Aorta (tissue), 4 donors: ENCODE results near the gene OCIAD2. TPM values are rescaled to one million over a fixed set of nuclear protein-coding genes. Genes with fewer than 3 reads are reported as not detected.

Source experiments
- polyA plus RNA-seq, 2 donors: library from polyadenylated mRNA; stranded (reverse); fragments of 200-250 nt; gene quantifications; one replicate each; pipeline ENCODE4 v1.2.3, GENCODE V29; 2013
- total RNA-seq, 2 donors: library from RNA; stranded (reverse); fragmentation: NEBNext Ultra II Directional; extraction: Animal tissue kit (Norgen Biotek cat#: 25700); gene quantifications; one replicate each; pipeline ENCODE4 v1.2.1, GENCODE V29; 2021
- donor health status: healthy with polysubstance abuse.
- donor health status: Bipolar disorder and iron deficiency.
- donor health status: DM: no; HTN: no; CAD: no.
- donor health status: DM: yes; HTN: yes; CAD: no.

OCIAD2 gene
- total and polyA plus RNA-seq, 4 donors: 19.7 to 65.9 (median 23.6) TPM

Other genes with a start within 250 kb of the OCIAD2 start
- 100 to 1,000 TPM; 141 TPM for gene FRYL, start 126.5 kb downstream of the OCIAD2 start, total RNA-seq
- 10 to 100 TPM; 12.8 to 30.8 TPM for gene FRYL, start 126.5 kb downstream of the OCIAD2 start, polyA plus RNA-seq
- 100 to 1,000 TPM in 1 of 2 donors, 10 to 100 TPM in 1; 81.5 to 102 TPM for gene OCIAD1, start 75.7 kb downstream of the OCIAD2 start, total RNA-seq
- 100 to 1,000 TPM; 104 to 112 TPM for gene OCIAD1, start 75.7 kb downstream of the OCIAD2 start, polyA plus RNA-seq
- gene CWH43, start 79.5 kb upstream of the OCIAD2 start, total RNA-seq: not detected
- not detected for gene CWH43, start 79.5 kb upstream of the OCIAD2 start, polyA plus RNA-seq